Memory B cell (primary cell): ENCODE results near the gene PEAR1.

Experiments used
- ATAC-seq: fragments of 150-1000 bp; cut with Tn5 transposase; 2 replicates; pipeline ENCODE4 v1.10.0; 2021; ENCODE audit warnings: low read depth, mild to moderate bottlenecking, moderate library complexity
- DNase-seq, 2 donors: peaks; one replicate each; pipeline ENCODE4 v3.0.0; 2022; ENCODE audit warnings: low spot score in 2 of 2
- H3K27ac Mint-ChIP-seq: one replicate; pipeline ENCODE4 v1.8.0; 2022; ENCODE audit warnings: mild to moderate bottlenecking, moderate library complexity, mixed read lengths
- H3K27me3 Mint-ChIP-seq: one replicate; pipeline ENCODE4 v1.8.0; 2022; ENCODE audit warnings: mixed read lengths
- H3K36me3 Mint-ChIP-seq: one replicate; pipeline ENCODE4 v1.8.0; 2022; ENCODE audit warnings: mild to moderate bottlenecking, mixed read lengths
- H3K4me1 Mint-ChIP-seq: one replicate; pipeline ENCODE4 v1.8.0; 2022; ENCODE audit warnings: mixed read lengths
- H3K4me3 Mint-ChIP-seq: one replicate; pipeline ENCODE4 v1.8.0; 2022; ENCODE audit warnings: mild to moderate bottlenecking, moderate library complexity, mixed read lengths
- H3K9me3 Mint-ChIP-seq: one replicate; pipeline ENCODE4 v1.8.0; 2022; ENCODE audit warnings: mixed read lengths

The PEAR1 gene

DNA sequence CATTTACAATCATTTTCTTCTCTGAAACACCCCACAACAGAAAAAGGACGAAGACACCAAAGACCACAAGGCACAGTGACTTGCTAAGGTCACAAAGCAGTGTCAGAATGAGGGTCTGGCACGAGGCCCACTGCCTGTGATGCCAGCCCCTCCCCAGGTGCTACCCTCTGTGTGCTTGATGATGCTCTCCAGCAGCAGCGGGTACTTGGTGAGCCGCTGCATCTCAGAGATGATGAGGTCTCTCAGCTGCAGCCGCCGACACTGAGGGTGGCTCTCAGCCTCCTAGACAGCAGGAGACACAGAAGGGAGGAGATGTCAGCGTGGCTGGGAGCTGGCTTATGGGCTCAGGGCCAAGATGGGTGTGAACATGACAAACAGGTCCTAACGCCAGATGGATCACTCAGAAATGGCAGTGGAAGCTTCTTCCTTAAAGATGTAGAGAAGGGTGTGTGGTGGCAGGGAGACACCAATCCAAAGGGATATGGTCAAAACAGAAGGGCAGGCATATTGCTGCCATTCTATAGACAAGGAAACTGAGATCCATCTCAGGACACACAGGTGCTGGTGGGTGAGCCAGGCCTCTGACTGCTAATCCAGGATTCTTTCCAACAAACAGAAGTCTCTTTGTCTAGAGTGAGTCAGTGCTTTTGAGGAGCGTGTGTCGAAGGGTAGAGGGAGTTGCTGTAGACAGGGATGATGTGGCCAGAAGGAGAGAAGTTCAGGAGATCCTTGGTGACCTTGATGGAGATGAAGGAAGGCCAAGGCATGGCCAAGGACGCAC lies 52.6 kb downstream of the PEAR1 start:
- H3K27ac Mint-ChIP-seq, result no peak overlapping the region
- peaks cover 19% of the 10 kb centered on the region for H3K36me3 Mint-ChIP-seq
- H3K27me3 Mint-ChIP-seq, result peaks cover 8% of the 10 kb centered on the region

GRCh38 chr1:156947127-156947526 lies 53.6 kb downstream of the PEAR1 start:
- ATAC-seq (no peak), DNase-seq (no peak)
- Mint-ChIP-seq H3K36me3 (peaks cover 21% of the 10 kb centered on the region), H3K4me1 (no peaks in the 10 kb centered on the region), H3K4me3 (no peak overlapping the region), H3K9me3 (no peaks in the 10 kb centered on the region), H3K27me3 (peaks cover 8% of the 10 kb centered on the region), H3K27ac (no peak overlapping the region)

More for the DNA sequence above, 52.6 kb downstream of the PEAR1 start:
- DNase-seq, result no peak
- Mint-ChIP-seq H3K9me3 (no peaks in the 10 kb centered on the region), H3K4me1 (no peaks in the 10 kb centered on the region), H3K4me3 (no peak overlapping the region)
- no peak for ATAC-seq

- Mint-ChIP-seq H3K36me3 (peaks cover 21% of the 10 kb centered on the region), H3K9me3 (no peaks in the 10 kb centered on the region), H3K27ac (no peak overlapping the region), H3K4me3 (no peak overlapping the region), H3K27me3 (peaks cover 8% of the 10 kb centered on the region), H3K4me1 (no peaks in the 10 kb centered on the region)
- DNase-seq (no peak), ATAC-seq (no peak)
Measured at GRCh38 chr1:156947818-156948525, 54.5 kb downstream of the PEAR1 start.

DNA sequence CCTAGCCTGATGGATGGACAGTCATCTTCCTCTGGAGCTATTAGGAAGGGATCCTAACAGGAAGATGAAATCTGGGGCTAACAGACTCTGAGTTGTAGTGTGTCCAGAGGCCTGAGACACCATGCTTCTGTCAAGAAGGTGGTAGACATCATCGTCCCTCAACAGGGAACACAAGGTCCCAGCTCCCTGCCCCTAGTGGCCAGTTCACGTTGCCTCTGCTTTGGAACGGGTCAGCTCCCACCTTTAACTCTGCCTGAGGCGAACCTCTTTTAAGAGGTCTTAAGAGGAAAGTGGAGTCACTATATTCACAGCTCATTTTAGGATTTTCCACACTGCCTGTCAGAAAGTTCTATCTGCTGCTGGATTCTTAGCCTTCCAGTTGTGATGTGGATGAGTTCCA lies 55.2 kb downstream of the PEAR1 start:
- Mint-ChIP-seq H3K4me3 (no peak overlapping the region), H3K27ac (no peak overlapping the region), H3K27me3 (peaks cover 8% of the 10 kb centered on the region), H3K9me3 (no peaks in the 10 kb centered on the region), H3K4me1 (no peaks in the 10 kb centered on the region), H3K36me3 (peaks cover 18% of the 10 kb centered on the region)
- ATAC-seq (no peak), DNase-seq (no peak)

DNA sequence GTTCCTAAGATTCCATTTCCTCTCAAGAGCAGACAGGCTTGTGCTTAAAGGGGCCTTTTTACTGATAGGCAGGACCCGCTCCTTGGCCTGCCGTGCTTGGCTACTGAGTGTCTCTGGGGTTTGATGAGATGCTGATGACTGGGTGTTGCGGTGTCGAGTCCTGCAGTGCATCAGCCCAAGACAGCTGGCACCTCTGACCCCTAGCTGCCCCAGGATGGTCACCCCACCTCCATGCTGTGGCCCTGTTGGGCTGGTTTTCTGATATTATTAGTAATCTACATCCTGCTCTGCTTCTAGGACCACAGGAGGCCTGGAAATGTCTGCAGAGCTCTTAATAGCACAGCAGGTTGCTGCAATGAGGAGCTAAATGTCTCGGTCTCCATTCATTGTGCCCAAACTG lies 55.6 kb downstream of the PEAR1 start:
- H3K36me3 Mint-ChIP-seq, result peaks cover 18% of the 10 kb centered on the region

DNA sequence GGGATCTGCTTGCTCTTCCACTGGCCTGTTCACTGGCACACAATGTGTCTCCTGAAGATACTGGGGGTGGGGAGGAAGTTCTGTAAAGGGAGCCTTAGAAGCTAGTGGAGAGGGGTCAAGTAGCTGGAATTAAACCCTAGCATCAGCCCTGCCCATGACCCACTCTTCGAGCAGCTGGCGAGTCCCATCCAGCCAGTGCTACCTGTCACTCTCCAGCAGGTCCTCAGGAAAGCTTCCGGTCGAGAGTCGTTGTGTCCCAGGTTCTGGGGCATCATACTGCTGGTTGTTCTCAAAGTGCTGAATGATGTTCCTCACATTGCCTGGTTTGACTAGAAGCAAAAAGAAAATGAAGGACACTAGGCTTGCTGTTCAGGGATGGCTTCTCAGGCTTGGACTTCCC lies 57.9 kb downstream of the PEAR1 start:
- no peaks in the 10 kb centered on the region for H3K9me3 Mint-ChIP-seq
- DNase-seq, result no peak
- H3K27ac Mint-ChIP-seq, result no peak overlapping the region
- no peak for ATAC-seq
- no peaks in the 10 kb centered on the region for H3K4me1 Mint-ChIP-seq
- H3K27me3 Mint-ChIP-seq, result peaks cover 4% of the 10 kb centered on the region
- H3K36me3 Mint-ChIP-seq, result peaks cover 7% of the 10 kb centered on the region
- no peak overlapping the region for H3K4me3 Mint-ChIP-seq

More for the DNA sequence above, 55.6 kb downstream of the PEAR1 start:
- no peak overlapping the region for H3K27ac Mint-ChIP-seq
- no peaks in the 10 kb centered on the region for H3K9me3 Mint-ChIP-seq
- H3K4me3 Mint-ChIP-seq, result no peak overlapping the region
- DNase-seq (no peak), ATAC-seq (no peak)
- no peaks in the 10 kb centered on the region for H3K4me1 Mint-ChIP-seq
- H3K27me3 Mint-ChIP-seq, result peaks cover 8% of the 10 kb centered on the region

GRCh38 chr1:156953571-156953970 lies 60.1 kb downstream of the PEAR1 start:
- no peaks in the 10 kb centered on the region for H3K4me1 Mint-ChIP-seq
- no peak for ATAC-seq
- DNase-seq, result no peak
- H3K27ac Mint-ChIP-seq, result no peak overlapping the region
- H3K4me3 Mint-ChIP-seq, result no peak overlapping the region
- H3K36me3 Mint-ChIP-seq, result peaks cover 7% of the 10 kb centered on the region
- H3K9me3 Mint-ChIP-seq, result no peaks in the 10 kb centered on the region
- peaks cover 4% of the 10 kb centered on the region for H3K27me3 Mint-ChIP-seq

GRCh38 chr1:156956333-156956732 lies 62.8 kb downstream of the PEAR1 start:
- no peak overlapping the region for H3K27ac Mint-ChIP-seq
- H3K9me3 Mint-ChIP-seq, result no peaks in the 10 kb centered on the region
- peaks cover 3% of the 10 kb centered on the region for H3K36me3 Mint-ChIP-seq
- no peak overlapping the region for H3K4me3 Mint-ChIP-seq
- DNase-seq (no peak), ATAC-seq (no peak)
- H3K27me3 Mint-ChIP-seq, result peaks cover 1% of the 10 kb centered on the region
- peaks cover 3% of the 10 kb centered on the region for H3K4me1 Mint-ChIP-seq

DNA sequence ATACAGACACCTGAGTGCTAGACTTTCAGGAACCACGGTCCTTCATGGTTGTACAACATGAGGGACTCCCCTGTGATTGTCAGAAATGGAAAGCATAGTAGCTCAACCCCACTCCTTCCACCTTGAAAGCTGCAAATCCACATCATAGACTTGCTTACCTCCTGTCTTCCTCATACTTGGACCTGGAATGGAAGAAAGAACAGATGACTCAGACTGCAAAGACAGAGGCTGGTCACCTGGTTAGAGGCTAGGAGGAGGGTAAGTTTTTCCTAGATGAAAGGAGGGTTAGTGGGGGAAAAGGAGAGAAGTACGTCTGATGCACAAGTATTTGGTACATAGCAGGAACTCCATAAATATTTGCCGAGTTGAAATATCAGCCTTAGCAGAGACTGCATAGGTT lies 64.1 kb downstream of the PEAR1 start:
- H3K4me1 Mint-ChIP-seq, result peaks cover 8% of the 10 kb centered on the region
- no peak overlapping the region for H3K27ac Mint-ChIP-seq
- no peak for ATAC-seq
- H3K4me3 Mint-ChIP-seq, result no peak overlapping the region
- H3K36me3 Mint-ChIP-seq, result peaks cover 4% of the 10 kb centered on the region
- peaks cover 6% of the 10 kb centered on the region for H3K27me3 Mint-ChIP-seq
- DNase-seq, result no peak
- H3K9me3 Mint-ChIP-seq, result peaks cover 3% of the 10 kb centered on the region

DNA sequence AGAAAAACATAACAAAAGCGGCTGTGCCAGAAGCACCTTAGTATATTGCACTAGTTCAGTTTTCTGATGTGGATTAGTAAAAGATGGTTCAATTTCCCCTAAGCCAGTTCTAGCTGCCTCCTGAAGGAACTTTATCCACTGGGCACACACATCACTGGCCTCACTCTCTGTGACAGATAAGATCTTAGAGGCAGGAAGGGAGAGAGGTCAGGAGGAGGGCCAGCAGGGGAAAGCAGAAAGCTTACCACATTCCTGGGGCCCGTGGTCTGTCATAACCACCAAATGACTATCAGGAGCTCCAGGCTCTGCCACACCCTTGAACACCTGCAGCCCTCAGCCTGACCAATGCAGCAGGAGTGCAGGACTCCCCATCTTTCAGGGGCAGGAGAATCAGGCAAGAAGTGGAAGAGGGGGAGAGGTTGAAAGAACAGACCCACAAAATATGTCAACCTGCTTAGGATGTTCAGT lies 64.8 kb downstream of the PEAR1 start:
- H3K27ac Mint-ChIP-seq, result no peak overlapping the region
- H3K27me3 Mint-ChIP-seq, result peaks cover 6% of the 10 kb centered on the region
- peaks cover 12% of the 10 kb centered on the region for H3K4me1 Mint-ChIP-seq
- no peak for DNase-seq
- H3K4me3 Mint-ChIP-seq, result no peak overlapping the region
- no peak for ATAC-seq
- peaks cover 4% of the 10 kb centered on the region for H3K36me3 Mint-ChIP-seq
- H3K9me3 Mint-ChIP-seq, result peaks cover 3% of the 10 kb centered on the region

DNA sequence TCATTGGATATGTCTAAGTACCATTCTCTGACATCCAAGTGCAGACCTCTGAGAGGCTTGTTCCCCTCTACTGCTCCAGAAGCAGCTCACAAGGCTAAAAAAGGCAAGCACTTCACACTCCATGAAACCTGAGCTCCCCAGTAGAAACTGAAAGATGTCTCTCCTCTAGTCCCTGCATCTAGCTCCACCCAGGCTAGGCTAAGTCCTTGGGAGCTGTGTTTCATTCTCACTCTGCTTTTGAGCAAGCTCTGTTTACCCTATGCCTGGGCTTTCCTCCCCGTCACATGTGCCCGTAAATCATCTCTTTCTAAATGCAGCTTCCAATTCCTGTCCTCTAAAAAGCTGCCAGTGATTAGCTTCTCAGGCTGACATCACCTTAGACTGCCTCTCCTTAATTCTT lies 65.9 kb downstream of the PEAR1 start:
- peaks cover 5% of the 10 kb centered on the region for H3K9me3 Mint-ChIP-seq
- no peak overlapping the region for H3K4me3 Mint-ChIP-seq
- peaks cover 23% of the 10 kb centered on the region for H3K4me1 Mint-ChIP-seq
- no peak for DNase-seq
- ATAC-seq, result no peak
- peaks cover 4% of the 10 kb centered on the region for H3K36me3 Mint-ChIP-seq
- peaks cover 6% of the 10 kb centered on the region for H3K27me3 Mint-ChIP-seq
- no peak overlapping the region for H3K27ac Mint-ChIP-seq

DNA sequence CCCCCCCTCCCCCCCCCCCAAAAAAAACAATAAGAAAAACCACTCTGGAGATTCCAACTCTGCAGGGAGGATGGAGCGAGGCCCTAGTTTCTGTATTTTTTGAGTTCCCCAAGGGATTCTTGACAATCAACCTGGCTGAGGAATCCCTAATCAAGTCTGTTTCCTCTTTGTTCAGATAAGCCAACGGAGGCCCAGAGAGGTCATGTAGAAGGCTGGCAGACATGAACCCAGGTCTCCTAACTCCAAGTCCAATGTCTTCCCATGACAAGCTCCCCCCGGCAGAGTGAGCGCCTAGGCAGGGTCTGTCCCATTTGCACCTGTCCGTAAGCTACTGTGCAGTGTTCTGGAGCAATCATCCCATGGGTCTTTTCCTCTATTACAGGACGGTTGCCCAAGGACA lies 66.4 kb downstream of the PEAR1 start:
- H3K36me3 Mint-ChIP-seq, result peaks cover 3% of the 10 kb centered on the region
- no peak overlapping the region for H3K27ac Mint-ChIP-seq
- peaks cover 5% of the 10 kb centered on the region for H3K9me3 Mint-ChIP-seq
- DNase-seq (no peak), ATAC-seq (no peak)
- no peak overlapping the region for H3K4me3 Mint-ChIP-seq
- peaks cover 4% of the 10 kb centered on the region for H3K27me3 Mint-ChIP-seq
- H3K4me1 Mint-ChIP-seq, result peaks cover 24% of the 10 kb centered on the region

DNA sequence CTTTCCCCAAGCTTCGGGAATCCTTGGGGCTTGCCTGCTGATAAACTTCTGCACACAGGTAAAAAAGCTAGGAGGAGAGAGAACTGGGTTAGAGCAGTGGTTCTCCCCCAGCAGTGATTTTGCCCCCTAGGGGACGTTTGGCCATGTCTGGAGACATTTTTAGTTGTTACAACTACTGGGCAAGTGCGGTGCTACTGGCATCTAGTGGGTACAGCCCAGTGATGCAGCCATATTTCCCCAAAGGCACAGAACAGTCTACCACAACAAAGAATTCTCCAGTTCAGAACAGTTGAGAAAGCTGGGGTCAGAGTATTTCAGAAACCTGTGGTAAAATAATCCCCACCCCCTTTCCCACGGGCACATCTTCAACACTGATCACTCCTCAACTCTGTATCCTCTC lies 68.2 kb downstream of the PEAR1 start:
- DNase-seq (peak in 1 of 2 donors; percentile 5), ATAC-seq (peak; percentile 48)
- H3K27me3 Mint-ChIP-seq, result peaks cover 7% of the 10 kb centered on the region
- no peak overlapping the region for H3K4me3 Mint-ChIP-seq
- H3K4me1 Mint-ChIP-seq, result peaks cover 24% of the 10 kb centered on the region
- H3K9me3 Mint-ChIP-seq, result peaks cover 5% of the 10 kb centered on the region
- peaks cover 3% of the 10 kb centered on the region for H3K36me3 Mint-ChIP-seq
- no peak overlapping the region for H3K27ac Mint-ChIP-seq

DNA sequence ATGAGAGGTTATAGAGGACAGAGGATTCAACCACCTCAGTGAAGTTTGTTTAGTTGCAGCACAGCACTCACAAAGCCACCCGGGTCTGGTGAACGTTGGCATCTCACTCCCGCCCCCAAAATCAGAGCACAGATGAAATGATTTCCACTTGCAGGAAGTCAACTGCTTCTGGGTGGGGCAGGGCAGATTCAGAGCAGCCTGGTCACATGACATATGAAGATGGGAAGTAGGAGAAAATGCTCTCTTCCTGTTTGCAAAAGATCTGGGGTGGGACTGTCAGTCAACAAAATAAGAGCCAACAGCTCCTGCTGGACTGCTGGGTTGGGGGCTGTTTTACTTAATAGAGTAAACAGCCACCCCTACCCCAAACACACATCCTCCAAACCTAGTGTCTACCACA lies 70.1 kb downstream of the PEAR1 start:
- peaks cover 5% of the 10 kb centered on the region for H3K9me3 Mint-ChIP-seq
- peak overlapping the region; percentile 49 for H3K4me3 Mint-ChIP-seq
- peaks cover 24% of the 10 kb centered on the region for H3K4me1 Mint-ChIP-seq
- ATAC-seq (peak; percentile 74), DNase-seq (no peak)
- no peak overlapping the region for H3K27ac Mint-ChIP-seq
- H3K27me3 Mint-ChIP-seq, result peaks cover 7% of the 10 kb centered on the region
- peaks cover 3% of the 10 kb centered on the region for H3K36me3 Mint-ChIP-seq
